ENCODE data around the gene SLC44A2.
"Not testable (repeated sequence)": the region's sequence is repeated elsewhere in the genome, so short reads cannot be mapped to it uniquely, and the experiment has no call there.

The SLC44A2 gene

DNA sequence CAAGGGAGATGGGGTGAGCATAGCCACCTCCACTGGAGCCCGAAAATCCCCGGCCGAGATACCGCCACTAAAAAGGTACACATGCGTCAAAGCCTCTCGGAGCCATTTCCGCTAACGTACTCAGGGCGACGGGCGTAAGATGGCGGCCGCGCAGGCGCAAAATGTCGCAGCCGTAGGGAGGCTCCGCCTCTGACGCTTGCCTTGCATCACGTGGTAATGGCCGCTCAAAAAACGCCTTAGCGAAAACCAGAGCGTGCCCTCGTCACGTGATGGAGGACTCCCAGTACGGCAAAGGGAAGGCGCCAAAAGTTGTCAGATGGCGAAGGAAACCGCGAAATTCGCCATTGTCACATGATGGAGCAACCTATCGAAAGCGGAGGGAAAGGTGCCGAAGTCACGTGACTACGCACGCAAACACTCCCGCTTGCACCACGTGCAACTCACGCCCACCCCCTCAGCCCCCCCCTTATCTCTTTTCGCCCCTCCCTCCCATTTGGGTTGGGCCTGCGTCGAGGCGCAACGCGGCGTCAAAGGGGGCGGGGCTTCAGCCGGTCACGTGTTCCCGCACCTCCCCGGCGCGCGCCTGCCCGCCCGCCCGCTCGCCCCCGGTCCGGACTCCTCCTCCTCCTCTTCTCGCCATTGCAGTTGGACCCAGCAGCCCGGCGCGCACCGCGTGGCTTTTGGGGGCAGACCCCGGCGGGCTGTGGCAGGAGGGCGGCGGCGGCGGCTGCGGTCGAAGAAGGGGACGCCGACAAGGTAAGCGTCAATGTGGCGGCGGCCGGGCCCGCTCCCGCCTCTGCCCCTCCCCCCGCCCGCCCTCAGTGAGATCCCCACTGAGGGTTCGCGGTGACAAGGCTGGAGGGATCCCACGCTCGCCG lies 28.6 kb downstream of the SLC44A2 start, which contains the start of gene ILF3:
Gene ILF3, plus strand, starts transcription at position 615 of the 878 bp plus-strand sequence. CDS start 16,260 bp downstream, outside the sequence.
- DNase-seq: peak; percentile 98 to 99

DNA sequence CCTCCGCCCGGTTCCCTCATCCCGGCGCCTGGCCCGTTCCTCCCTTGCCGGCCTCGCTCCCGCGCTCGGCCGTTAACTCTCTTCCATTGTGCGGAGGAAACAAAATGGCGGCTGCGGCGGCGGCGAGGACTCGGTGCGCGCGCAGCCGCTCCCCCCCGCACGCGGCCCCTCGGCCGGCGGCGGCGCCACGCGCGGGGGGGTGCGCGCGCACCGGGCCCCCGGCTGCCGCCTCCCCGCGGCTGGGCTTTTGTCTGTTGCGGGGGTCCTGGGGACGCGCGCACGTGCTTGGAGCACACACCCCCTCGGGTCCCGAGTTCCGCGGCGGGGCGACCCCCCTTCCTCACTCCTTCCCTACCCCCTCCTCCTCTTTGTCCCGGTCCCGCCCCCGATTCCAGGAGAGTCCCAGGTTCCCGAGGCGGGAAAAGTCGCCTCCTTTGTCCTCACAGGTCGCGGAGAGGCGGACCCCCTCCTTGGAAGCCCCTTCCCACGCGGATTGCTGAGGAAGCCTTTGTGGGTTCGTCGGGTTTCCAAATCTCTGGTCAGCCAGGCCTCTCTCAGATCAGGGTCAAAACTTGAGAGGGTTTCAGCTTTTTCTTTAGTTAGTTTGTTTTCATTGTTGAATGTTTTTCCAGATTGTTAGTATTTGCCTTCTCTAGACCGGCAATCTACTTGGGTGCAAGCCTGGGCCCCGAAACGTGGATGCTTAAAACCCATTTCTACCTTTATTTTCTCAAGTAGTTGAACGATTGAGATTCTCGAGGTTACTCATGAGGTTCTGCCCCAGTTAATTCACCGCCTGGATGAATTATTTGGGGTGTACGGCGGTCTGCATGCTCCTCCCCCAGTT lies 29.5 kb downstream of the SLC44A2 start:
- DNase-seq: peak; percentile 16 to 20

DNA sequence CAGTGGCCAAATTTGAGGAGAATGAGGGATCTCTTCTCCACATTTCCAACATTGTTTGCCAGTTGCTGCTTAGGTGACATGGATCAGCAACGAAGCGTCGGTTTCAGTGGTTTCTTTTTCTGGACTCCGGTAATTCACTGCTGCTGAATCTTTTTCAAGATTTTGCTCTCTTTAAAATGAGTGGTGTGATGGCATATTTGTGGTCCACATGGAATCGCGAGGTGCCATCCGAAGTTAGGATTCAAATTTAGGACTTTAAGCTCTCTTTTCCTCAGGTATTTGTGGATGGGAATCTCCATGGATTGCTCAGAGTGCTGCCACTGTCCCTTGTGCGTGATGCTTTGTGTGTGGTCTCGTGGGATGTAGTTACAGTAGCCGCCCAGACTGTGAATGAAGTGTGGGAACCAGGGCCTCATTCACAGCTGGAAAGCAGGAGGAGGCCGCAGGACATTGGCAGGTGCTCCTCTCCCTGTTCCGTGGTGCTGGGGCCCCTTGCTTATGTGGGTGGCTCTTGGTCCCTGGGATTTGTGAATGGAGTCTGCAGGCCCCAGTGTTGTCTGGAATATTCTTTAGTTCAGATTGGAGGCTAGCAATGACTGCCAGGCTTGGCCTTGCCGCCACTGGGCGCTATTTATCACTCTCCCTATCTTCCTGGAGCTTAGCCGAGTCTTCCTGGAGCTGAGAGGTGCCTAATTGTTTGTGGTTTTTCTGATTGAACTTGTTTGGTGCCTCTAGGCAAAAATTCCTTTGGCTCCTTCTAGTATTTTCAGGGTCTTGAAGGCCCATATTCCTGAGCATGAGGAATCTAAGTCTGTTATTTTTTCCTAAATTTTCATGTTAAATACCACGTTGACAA lies 30.3 kb downstream of the SLC44A2 start:
- DNase-seq: peak; percentile 8 to 32

DNA sequence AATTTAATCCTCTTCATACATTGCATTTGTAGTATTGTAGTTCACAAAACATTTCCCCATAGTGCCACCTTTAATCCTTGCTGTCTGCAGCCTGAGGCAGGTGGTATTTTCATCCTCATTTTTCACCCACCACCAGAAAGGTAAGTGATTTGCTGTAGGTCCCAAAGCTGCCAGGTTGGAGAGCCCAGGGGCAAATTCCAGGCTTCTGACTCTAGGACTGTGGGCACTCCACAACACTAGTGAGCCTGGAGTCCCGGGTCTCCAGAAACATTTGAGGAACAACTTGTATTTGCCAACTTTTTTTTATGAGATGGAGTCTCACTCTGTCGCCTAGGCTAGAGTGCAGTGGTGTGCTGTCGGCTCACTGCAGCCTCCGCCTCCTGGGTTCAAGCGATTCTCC lies 35.0 kb downstream of the SLC44A2 start:
- no peak for DNase-seq

DNA sequence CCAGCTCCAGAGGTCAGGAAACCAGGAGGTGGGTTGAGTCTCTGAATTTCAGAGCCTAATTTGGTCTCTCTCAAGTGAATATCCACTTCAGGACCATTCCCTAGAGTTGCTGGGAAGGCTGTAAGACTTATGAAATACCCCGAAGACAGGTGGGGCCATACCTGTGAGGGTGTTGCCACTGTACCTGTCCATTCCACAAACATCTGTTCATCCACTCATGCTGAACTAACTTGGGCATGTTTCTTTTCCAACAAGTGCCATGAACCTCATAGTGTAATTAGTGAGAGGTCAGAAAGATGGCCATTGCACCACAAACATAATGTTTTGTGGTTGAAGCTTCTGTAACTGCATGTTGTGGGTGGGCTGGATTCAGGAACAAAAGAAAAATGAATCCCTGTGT lies 36.6 kb downstream of the SLC44A2 start:
- no peak for DNase-seq

DNA sequence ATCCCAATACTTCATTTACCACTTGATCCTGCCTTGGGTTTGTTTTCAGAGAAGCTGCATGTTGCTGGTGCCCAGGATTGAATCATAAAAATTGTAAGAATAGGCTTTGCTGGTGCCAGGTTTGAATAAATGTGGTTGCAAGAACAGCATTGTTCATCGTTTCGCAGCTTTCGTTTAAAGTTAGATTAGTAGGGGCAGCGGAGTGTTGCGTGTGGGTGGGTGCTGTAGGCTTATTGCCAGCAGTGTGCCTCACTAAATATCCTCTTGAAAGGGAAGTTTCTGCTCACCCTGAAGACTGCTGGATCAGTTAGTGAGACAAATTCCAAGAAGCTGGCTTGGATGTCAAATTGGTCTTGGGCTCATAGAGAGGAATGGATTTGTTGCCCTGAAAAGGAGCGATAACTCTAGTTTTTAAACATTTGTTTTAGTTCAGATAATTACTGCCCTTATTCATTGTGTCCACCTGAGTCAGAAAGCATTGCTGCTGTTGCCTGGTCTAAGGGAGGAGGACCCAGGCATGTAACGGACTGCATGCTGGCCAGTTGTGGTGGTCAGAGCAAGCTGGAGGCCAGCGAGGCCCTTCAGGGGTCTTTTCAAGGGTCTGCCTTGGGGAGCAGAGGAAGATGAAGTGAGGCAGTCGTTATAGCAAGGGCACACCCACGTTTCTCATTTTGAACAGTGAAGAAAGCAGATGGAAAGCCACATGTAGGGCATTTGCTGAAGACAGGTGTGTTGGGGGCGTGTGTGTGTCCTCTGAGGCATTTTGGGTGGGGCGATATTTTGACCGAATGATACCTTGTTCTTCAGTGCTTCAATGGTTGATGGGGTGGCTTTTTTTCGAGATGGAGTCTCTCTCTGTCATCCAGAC lies 37.3 kb downstream of the SLC44A2 start:
- DNase-seq: no peak

DNA sequence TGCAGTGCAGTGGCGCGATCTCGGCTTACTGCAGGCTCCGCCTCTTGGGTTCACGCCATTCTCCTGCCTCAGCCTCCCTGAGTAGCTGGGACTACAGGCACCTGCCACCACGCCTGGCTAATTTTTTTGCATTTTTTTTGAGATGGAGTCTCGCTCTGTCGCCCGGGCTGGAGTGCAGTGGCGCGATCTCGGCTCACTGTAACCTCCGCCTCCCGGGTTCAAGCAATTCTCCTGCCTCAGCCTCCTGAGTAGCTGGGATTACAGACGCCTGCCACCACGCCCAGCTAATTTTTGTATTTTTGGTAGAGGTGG lies 37.9 kb downstream of the SLC44A2 start:
- not testable (repeated sequence) for DNase-seq

DNA sequence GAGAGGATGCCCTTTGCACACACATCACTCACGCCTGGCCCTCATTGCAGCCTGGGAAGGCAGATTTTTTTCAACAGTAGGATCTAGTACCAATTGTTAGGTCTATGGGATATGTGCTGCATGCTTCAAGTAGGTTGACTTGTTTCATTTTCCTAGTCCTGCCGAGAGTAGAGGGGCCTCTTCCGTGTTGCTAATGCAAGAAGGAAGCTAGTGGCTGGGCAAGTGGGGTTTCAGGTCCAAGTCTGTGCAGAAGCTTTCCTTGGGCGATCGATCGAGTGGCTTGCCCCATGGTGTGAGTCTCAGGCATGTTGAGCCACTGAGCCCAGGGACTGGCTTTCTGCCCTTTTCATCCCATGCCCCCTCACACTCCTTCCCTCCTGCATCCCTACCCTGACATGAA lies 42.5 kb downstream of the SLC44A2 start:
- no peak for DNase-seq

DNA sequence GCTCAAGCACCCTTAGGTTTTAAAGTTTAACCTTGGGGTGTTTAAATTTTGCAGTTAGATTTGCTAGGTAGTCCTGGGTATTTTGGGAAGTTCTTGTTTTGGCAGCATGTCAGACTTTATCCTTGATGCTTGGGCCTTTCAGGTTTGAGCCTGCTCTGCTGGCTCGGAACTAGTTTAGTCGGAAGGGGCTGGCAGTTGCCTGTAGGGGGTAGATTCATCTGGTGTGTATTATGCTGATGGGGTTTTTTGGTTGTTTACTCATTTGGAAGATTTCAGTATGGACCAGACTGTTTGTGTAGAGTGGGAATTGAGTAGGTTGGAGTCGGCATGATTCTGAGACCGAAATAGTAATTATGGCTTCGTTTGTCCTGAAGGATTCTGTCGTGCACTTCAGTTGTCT lies 43.9 kb downstream of the SLC44A2 start:
- no peak for DNase-seq

DNA sequence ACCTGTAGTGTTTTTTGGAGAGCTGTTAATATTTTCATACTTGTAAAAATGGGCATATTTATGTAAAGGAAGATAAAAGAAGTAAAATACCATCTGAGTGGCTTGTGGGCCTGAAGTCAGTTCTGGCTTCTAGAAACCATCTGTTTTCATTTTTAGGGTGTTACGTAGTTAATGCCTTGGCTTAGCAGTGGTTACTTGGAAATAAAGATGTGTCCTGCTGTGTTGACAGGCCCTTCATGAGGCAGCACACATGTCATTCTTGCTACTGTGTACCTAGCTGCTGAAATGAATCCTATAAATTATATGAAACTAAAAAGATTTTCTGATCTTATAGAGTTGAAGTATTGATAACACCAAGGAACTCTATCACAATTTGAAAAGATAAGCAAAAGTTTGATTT lies 44.8 kb downstream of the SLC44A2 start:
- no peak for DNase-seq

DNA sequence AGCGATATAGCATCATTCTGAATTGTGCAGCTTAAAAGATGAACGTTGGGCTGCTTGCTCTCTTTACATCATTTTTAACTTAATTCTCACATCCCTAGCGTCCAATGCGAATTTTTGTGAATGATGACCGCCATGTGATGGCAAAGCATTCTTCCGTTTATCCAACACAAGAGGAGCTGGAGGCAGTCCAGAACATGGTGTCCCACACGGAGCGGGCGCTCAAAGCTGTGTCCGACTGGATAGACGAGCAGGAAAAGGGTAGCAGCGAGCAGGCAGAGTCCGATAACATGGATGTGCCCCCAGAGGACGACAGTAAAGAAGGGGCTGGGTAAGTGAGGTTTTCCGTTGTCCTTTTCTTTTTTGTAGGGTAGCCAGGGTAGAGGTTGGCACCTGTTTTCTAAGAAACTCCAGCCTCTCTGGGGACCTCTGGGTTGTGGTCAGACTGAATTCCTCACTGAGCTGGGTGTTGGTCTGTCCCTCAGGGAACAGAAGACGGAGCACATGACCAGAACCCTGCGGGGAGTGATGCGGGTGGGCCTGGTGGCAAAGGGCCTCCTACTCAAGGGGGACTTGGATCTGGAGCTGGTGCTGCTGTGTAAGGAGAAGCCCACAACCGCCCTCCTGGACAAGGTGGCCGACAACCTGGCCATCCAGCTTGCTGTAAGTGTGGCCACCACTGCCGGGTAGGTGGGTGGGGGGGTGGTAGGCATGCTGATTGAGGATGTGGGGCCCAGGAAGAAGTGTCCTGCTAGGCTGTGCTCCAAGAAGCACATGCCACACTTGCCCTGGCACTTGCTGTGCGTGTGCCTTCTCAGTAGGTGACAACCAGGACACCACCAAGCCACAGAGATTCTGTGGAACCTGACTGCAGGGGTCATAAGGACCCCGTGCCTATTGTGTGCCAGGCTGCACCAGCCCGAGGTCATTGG lies 45.8 kb downstream of the SLC44A2 start:
- no peak for DNase-seq

DNA sequence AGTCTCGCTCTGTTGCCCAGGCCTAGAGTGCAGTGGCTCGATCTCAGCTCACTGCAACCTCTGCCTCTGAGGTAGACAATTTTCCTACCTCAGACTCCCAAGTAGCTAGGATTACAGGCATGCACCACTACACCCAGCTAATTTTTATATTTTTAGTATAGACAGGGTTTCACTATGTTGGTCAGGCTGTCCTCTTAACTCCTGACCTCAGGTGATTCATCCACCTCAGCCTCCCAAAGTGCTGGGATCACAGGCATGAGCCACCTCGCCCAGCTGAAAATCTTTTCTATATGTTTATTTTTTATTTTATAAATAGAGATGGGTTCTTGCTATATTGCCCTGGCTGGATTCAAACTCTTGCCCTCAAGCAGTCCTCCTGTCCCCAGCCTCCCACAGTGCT lies 46.6 kb downstream of the SLC44A2 start:
- DNase-seq: not testable (repeated sequence)

DNA sequence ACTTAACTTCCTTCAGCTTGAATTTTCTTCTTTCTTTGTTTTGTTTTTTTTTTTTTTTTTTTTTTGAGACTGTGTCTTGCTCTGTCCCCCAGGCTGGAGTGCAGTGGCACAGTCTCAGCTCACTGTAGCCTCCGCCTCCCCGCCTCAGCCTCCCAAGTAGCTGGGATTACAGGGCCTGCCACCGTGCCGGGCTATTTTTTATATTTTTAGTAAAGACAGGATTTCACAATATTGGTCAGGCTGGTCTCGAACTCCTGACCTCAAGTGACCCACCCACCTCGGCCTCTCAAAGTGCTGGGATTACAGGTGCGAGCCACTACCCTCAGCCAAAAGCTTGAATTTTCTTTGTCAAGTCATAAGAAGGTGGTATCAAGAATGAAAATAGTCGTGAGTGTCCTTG lies 49.9 kb downstream of the SLC44A2 start:
- not testable (repeated sequence) for DNase-seq

DNA sequence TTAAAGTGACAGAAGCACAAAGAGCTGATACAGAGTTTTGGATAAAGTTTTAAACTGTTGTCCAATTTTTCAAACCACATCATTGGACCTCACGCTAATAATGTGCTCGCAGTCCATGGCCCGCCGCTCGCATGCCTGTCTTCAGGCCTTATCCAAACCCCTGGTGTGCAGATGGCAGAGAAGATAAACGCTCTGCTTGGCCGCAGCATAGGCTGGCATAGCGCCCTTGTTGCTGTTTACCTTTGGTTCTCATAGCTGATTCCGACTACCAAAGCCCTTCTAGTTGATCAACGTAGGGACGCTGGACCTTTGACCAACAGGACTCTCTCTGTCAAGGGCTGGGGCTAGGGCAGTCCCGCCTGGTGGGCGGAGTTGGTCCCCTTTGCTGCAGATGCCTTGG lies 52.4 kb downstream of the SLC44A2 start:
- DNase-seq: no peak

DNA sequence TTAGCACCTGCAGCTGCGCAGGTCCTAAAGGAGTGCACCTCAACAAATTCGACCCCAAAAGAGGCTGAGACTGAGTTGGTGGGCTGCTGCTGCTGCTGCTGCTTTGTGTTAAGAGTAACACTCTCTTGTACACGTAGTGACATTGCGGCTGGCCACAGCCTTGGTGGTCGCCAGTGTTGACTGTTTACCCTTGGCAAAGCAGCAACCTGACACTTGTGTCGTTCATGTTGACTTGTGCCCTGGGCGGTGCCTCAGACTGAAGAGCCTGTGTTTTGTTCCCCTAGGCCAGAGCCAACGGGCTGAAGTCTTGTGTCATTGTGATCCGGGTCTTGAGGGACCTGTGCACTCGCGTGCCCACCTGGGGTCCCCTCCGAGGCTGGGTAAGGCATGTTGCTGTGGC lies 53.5 kb downstream of the SLC44A2 start:
- no peak for DNase-seq

DNA sequence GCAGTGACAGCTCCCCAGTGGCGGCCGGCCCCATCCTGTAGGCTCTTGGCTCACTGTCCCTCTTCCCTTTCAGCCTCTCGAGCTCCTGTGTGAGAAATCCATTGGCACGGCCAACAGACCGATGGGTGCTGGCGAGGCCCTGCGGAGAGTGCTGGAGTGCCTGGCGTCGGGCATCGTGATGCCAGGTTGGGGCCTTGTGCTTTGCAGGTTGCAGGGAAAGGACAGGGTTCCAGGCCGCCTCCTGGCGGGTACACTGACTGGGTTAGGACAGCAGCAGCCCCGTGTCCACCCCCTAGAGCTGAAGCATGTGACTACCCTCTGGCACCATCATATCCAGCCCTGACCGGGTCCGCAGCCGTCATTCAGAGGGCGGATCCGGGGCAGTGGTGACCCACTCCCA lies 54.4 kb downstream of the SLC44A2 start:
- DNase-seq: no peak

DNA sequence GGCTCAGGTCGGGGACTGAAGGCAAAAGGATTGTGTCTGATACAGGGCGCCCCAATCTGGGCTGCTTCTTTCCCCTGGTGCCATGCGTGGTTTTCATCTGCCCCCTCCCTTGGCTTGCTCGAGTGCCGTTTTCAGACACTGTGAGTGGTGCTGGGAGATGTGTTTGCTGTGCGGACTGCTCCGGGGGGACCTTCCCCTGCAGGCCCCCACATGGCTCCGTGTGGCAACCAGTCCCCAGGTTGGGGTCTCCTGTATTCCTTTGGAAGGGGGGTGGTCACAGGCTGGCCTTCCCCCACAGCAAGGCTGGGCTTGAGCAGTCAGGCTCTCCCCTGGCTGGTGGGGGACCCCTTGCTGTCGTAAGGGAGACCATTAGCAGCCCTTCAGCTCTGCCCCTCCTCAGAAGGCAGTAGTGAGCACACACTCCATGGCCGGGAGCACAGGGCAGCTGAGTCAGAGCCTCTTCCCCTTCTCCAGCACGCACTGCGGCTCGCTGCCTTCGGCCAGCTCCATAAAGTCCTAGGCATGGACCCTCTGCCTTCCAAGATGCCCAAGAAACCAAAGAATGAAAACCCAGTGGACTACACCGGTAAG lies 55.3 kb downstream of the SLC44A2 start:
- no peak for DNase-seq

DNA sequence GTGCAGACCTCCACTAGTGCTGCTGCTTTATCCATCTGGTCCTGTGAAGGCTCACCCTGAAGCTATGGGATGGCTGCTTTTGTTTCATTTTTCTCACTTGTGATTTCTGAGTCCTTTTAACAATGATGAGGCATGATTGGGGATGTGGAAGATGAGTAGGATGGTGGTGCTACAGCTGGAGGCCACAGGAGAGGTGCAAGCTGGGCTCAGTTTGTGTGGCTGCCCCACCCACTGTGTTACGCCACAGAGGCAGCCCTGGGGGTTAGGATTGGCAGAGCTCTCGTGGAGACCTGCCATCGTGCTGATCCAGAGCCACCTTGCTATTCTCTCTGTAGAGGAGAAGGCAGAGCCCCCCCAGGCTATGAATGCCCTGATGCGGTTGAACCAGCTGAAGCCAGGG lies 56.3 kb downstream of the SLC44A2 start:
- no peak for DNase-seq

DNA sequence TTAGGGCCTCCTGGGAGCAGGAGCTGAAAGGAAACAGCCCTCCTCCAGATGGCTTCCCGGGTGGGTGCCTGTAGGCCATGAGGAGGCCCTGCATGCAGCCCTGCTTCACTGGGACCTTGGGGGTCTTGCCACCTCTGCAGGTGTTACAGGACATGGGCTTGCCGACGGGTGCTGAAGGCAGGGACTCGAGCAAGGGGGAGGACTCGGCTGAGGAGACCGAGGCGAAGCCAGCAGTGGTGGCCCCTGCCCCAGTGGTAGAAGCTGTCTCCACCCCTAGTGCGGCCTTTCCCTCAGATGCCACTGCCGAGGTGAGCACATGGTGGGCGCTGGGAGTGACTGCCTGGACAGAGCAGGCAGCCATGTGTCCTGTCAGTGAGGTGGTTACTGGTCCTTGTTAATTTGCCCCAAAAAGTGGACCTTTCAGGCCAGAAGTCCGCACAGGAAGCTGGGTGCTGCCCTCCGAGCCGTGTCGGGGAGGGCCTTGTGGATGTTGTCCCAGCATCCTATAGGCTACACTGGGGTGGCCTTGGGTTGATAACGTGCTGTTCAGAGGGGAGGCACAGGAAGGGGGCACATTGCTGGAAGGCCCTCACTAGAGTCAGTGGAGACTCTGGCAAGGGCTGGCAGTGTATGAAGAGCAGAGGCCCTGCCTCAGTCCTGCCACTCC lies 57.2 kb downstream of the SLC44A2 start:
- no peak for DNase-seq

DNA sequence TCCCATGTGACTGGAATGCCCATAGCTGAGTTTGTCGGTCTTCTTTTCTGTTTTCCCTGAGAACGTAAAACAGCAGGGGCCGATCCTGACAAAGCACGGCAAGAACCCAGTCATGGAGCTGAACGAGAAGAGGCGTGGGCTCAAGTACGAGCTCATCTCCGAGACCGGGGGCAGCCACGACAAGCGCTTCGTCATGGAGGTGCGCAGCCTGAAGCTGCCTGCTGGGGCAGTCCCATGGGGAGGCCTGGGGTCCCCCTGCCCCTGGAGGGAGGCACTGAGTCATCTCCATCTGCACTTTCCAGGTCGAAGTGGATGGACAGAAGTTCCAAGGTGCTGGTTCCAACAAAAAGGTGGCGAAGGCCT lies 57.7 kb downstream of the SLC44A2 start:
- DNase-seq: no peak
